Chondrocyte (in vitro differentiated cells): ENCODE data around the gene OOSP2. TPM values are rescaled to one million over a fixed set of nuclear protein-coding genes. Genes with fewer than 3 reads are reported as not detected.

Source experiments
- DNase-seq: peaks from one replicate; pipeline ENCODE4 v3.0.0; 2021; ENCODE audit warnings: mixed read lengths, low spot score
- H3K27ac Mint-ChIP-seq: one replicate; pipeline ENCODE4 v1.8.0; 2021; ENCODE audit warnings: mild to moderate bottlenecking, moderate library complexity, mixed read lengths; ENCODE audit not compliant: unreplicated experiment
- H3K27me3 Mint-ChIP-seq: 2 replicates; pipeline ENCODE4 v1.8.0; 2021; ENCODE audit warnings: low read depth, mixed read lengths
- H3K36me3 Mint-ChIP-seq: 2 replicates; pipeline ENCODE4 v1.8.0; 2021; ENCODE audit warnings: low read depth, mixed read lengths
- H3K4me1 Mint-ChIP-seq: 2 replicates; pipeline ENCODE4 v1.8.0; 2021; ENCODE audit warnings: low read depth, mild to moderate bottlenecking, mixed read lengths
- H3K4me3 Mint-ChIP-seq: one replicate; pipeline ENCODE4 v1.8.0; 2021; ENCODE audit warnings: mild to moderate bottlenecking, moderate library complexity, mixed read lengths; ENCODE audit not compliant: unreplicated experiment
- H3K9me3 Mint-ChIP-seq: 2 replicates; pipeline ENCODE4 v1.8.0; 2021; ENCODE audit warnings: low read depth, mixed read lengths
- total RNA-seq: library from RNA; stranded (reverse); gene quantifications from 3 replicates; pipeline ENCODE4 v1.2.1, GENCODE V29; 2021
- TF ChIP-seq, protein P1 (sequence below): fragments of 200-600 bp; sonication (generic); IDR thresholded peaks from 2 replicates; pipeline ENCODE4 v1.5.0; 2021; ENCODE audit warnings: antibody characterized with exemption, mild to moderate bottlenecking, moderate library complexity

Gene OOSP2
- total RNA-seq, 1 donor from 2014 or later, result not detected

GRCh38 chr11:60097189-60097588, 57.0 kb downstream of the OOSP2 start:
- no peaks in the 10 kb centered on the region for H3K4me1 Mint-ChIP-seq
- no peaks in the 10 kb centered on the region for H3K9me3 Mint-ChIP-seq
- H3K27ac Mint-ChIP-seq, result no peak overlapping the region
- no peak overlapping the region for H3K4me3 Mint-ChIP-seq
- no peak for DNase-seq
- H3K36me3 Mint-ChIP-seq, result no peaks in the 10 kb centered on the region
- peaks cover 2% of the 10 kb centered on the region for H3K27me3 Mint-ChIP-seq
- TF ChIP-seq, protein P1, sequence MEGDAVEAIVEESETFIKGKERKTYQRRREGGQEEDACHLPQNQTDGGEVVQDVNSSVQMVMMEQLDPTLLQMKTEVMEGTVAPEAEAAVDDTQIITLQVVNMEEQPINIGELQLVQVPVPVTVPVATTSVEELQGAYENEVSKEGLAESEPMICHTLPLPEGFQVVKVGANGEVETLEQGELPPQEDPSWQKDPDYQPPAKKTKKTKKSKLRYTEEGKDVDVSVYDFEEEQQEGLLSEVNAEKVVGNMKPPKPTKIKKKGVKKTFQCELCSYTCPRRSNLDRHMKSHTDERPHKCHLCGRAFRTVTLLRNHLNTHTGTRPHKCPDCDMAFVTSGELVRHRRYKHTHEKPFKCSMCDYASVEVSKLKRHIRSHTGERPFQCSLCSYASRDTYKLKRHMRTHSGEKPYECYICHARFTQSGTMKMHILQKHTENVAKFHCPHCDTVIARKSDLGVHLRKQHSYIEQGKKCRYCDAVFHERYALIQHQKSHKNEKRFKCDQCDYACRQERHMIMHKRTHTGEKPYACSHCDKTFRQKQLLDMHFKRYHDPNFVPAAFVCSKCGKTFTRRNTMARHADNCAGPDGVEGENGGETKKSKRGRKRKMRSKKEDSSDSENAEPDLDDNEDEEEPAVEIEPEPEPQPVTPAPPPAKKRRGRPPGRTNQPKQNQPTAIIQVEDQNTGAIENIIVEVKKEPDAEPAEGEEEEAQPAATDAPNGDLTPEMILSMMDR, result no peak

Other genes with a start within 250 kb of the OOSP2 start
- 27.6 to 36.2 TPM (median 28.3 TPM) in 3 replicates for gene MRPL16, start 229.6 kb upstream of the OOSP2 start, total RNA-seq
- not detected in 3 replicates for gene CBLIF, start 194.9 kb upstream of the OOSP2 start, total RNA-seq
- not detected in 3 replicates for gene TCN1, start 173.9 kb upstream of the OOSP2 start, total RNA-seq
- gene OOSP3, start 161.6 kb upstream of the OOSP2 start, total RNA-seq, result not detected in 3 replicates
- not detected in 3 replicates for gene OOSP1, start 102.0 kb upstream of the OOSP2 start, total RNA-seq
- gene OOSP4A, start 76.4 kb upstream of the OOSP2 start, total RNA-seq, result not detected in 3 replicates
- not detected in 3 replicates for gene OOSP4B, start 23.2 kb upstream of the OOSP2 start, total RNA-seq
- not detected in 3 replicates for gene MS4A3, start 16.3 kb downstream of the OOSP2 start, total RNA-seq
- not detected in 3 replicates for gene MS4A2, start 48.3 kb downstream of the OOSP2 start, total RNA-seq
- gene MS4A6A, start 142.7 kb downstream of the OOSP2 start, total RNA-seq, result not detected in 3 replicates
- 0.20 TPM in 1 of 3 replicates, not detected in the others for gene MS4A4E, start 202.7 kb downstream of the OOSP2 start, total RNA-seq
- gene MS4A4A, start 240.3 kb downstream of the OOSP2 start, total RNA-seq, result not detected in 3 replicates